Endodermal cell (in vitro differentiated cells): ENCODE data around the gene UNC93B1. TPM values are rescaled to one million over a fixed set of nuclear protein-coding genes. Genes with fewer than 3 reads are reported as not detected.

Experiments
- DNase-seq: peaks from one replicate; pipeline ENCODE4 v3.0.0-alpha.2; 2017
- H3K27ac ChIP-seq: 2 replicates; pipeline ENCODE4 v1.5.1; 2013; ENCODE audit warnings: mild to moderate bottlenecking, low read depth, low read length, moderate library complexity
- H3K27me3 ChIP-seq: 2 replicates; pipeline ENCODE4 v1.6.1; 2013; ENCODE audit warnings: mild to moderate bottlenecking, low read length, moderate library complexity; ENCODE audit not compliant: insufficient read depth, control insufficient read depth, poor library complexity, severe bottlenecking
- H3K36me3 ChIP-seq: 2 replicates; pipeline ENCODE4 v1.7.0; 2013; ENCODE audit warnings: mild to moderate bottlenecking, low read length, moderate library complexity; ENCODE audit not compliant: control insufficient read depth, insufficient read depth
- H3K4me1 ChIP-seq: one replicate; pipeline ENCODE4 v1.7.0; 2013; ENCODE audit warnings: low read length; ENCODE audit not compliant: control insufficient read depth, insufficient read depth
- H3K4me3 ChIP-seq: 2 replicates; pipeline ENCODE4 v1.5.1; 2013; ENCODE audit warnings: mild to moderate bottlenecking, low read length, moderate library complexity
- H3K9ac ChIP-seq: 2 replicates; pipeline ENCODE4 v1.6.1; 2013; ENCODE audit warnings: mild to moderate bottlenecking, low read length, moderate library complexity; ENCODE audit not compliant: poor library complexity, severe bottlenecking; ENCODE audit errors: extremely low read depth
- H3K9me3 ChIP-seq: 2 replicates; pipeline ENCODE4 v1.6.1; 2013; ENCODE audit warnings: mild to moderate bottlenecking, low read length, moderate library complexity; ENCODE audit not compliant: control insufficient read depth
- H3K27ac Mint-ChIP-seq: 2 replicates; pipeline ENCODE4 v1.8.0; 2020; ENCODE audit warnings: mixed read lengths
- H3K27me3 Mint-ChIP-seq: 2 replicates; pipeline ENCODE4 v1.8.0; 2021; ENCODE audit warnings: mild to moderate bottlenecking, mixed read lengths; ENCODE audit not compliant: insufficient read depth
- H3K36me3 Mint-ChIP-seq: 2 replicates; pipeline ENCODE4 v1.8.0; 2020; ENCODE audit warnings: low read depth, mixed read lengths
- H3K4me1 Mint-ChIP-seq: 2 replicates; pipeline ENCODE4 v1.8.0; 2020; ENCODE audit warnings: mixed read lengths
- H3K4me3 Mint-ChIP-seq: 2 replicates; pipeline ENCODE4 v1.8.0; 2020; ENCODE audit warnings: mild to moderate bottlenecking, moderate library complexity, mixed read lengths
- H3K9me3 Mint-ChIP-seq: 2 replicates; pipeline ENCODE4 v1.8.0; 2020; ENCODE audit warnings: mild to moderate bottlenecking, mixed read lengths
- CTCF ChIP-seq: fragments of 200-600 bp; sonication (generic); conservative IDR thresholded peaks from 2 replicates; pipeline ENCODE4 v1.5.0; 2021; ENCODE audit warnings: antibody characterized with exemption, mild to moderate bottlenecking
- WGBS, 2 experiments: methylation state at CpG; one replicate each; pipeline versions ENCODE4 v1.1.5 to v1.1.7; 2013; ENCODE audit warnings: missing lambda C conversion rate in 2 of 2, mixed read lengths in 1 of 2; ENCODE audit not compliant: insufficient coverage in 1 of 2, insufficient read length in 1 of 2; 5-methylcytosine and 5-hydroxymethylcytosine counted together
- total RNA-seq, 2 donors: library from RNA; stranded (reverse); fragmentation: NEBNext Ultra II Directional in 1 of 2; extraction: Animal tissue kit (Norgen Biotek cat#: 25700) in 1 of 2; gene quantifications; 2 replicates in 1 of 2; 3 replicates in 1 of 2; pipeline ENCODE4 v1.2.1, GENCODE V29; 2021

The UNC93B1 gene
- total RNA-seq, 2 donors from 2014 or later = 27.1 to 32.0 TPM

GRCh38 chr11:68052137-68052873 lies 48.4 kb upstream of the UNC93B1 start:
- H3K36me3 ChIP-seq = no peaks in the 10 kb centered on the region
- H3K27me3 ChIP-seq = no peaks in the 10 kb centered on the region
- 94% methylated on average over 7 to 15 of the region's 15 CpGs for WGBS, 2 experiments
- H3K27me3 Mint-ChIP-seq = no peaks in the 10 kb centered on the region
- no peak for TF ChIP-seq CTCF
- peaks cover 6% of the 10 kb centered on the region for H3K4me1 Mint-ChIP-seq
- no peak overlapping the region for H3K4me3 Mint-ChIP-seq
- no peak overlapping the region for H3K27ac ChIP-seq
- H3K36me3 Mint-ChIP-seq = peaks cover 16% of the 10 kb centered on the region
- no peak overlapping the region for H3K4me3 ChIP-seq
- no peak for DNase-seq
- no peak overlapping the region for H3K9ac ChIP-seq
- no peaks in the 10 kb centered on the region for H3K9me3 ChIP-seq
- no peaks in the 10 kb centered on the region for H3K9me3 Mint-ChIP-seq
- no peak overlapping the region for H3K27ac Mint-ChIP-seq
- no peaks in the 10 kb centered on the region for H3K4me1 ChIP-seq

GRCh38 chr11:68051191-68052136 lies 47.6 kb upstream of the UNC93B1 start:
- H3K9me3 Mint-ChIP-seq = no peaks in the 10 kb centered on the region
- peaks cover 6% of the 10 kb centered on the region for H3K4me1 Mint-ChIP-seq
- no peak overlapping the region for H3K4me3 Mint-ChIP-seq
- 88 to 89% methylated on average over 9 to 14 of the region's 14 CpGs for WGBS, 2 experiments
- peak overlapping the region; percentile 76 for H3K27ac Mint-ChIP-seq
- H3K36me3 ChIP-seq = no peaks in the 10 kb centered on the region
- no peak overlapping the region for H3K4me3 ChIP-seq
- peaks cover 9% of the 10 kb centered on the region for H3K36me3 Mint-ChIP-seq
- peak; percentile 78 for DNase-seq
- no peak overlapping the region for H3K9ac ChIP-seq
- no peaks in the 10 kb centered on the region for H3K9me3 ChIP-seq
- no peaks in the 10 kb centered on the region for H3K27me3 Mint-ChIP-seq
- H3K4me1 ChIP-seq = no peaks in the 10 kb centered on the region
- TF ChIP-seq CTCF = no peak
- no peaks in the 10 kb centered on the region for H3K27me3 ChIP-seq
- no peak overlapping the region for H3K27ac ChIP-seq

GRCh38 chr11:68050371-68050841 lies 46.5 kb upstream of the UNC93B1 start:
- no peaks in the 10 kb centered on the region for H3K9me3 ChIP-seq
- no peak for TF ChIP-seq CTCF
- peaks cover 6% of the 10 kb centered on the region for H3K4me1 Mint-ChIP-seq
- DNase-seq = no peak
- H3K36me3 Mint-ChIP-seq = peaks cover 5% of the 10 kb centered on the region
- H3K4me3 Mint-ChIP-seq = no peak overlapping the region
- H3K9ac ChIP-seq = no peak overlapping the region
- H3K4me3 ChIP-seq = no peak overlapping the region
- H3K9me3 Mint-ChIP-seq = no peaks in the 10 kb centered on the region
- no peaks in the 10 kb centered on the region for H3K27me3 ChIP-seq
- H3K4me1 ChIP-seq = no peaks in the 10 kb centered on the region
- 91 to 98% methylated on average over 15 to 18 of the region's 18 CpGs for WGBS, 2 experiments
- H3K27ac Mint-ChIP-seq = peak overlapping the region; percentile 76
- H3K27me3 Mint-ChIP-seq = no peaks in the 10 kb centered on the region
- H3K27ac ChIP-seq = no peak overlapping the region
- H3K36me3 ChIP-seq = no peaks in the 10 kb centered on the region
